Measurements from ENCODE around the gene SHISAL1. TPM values are rescaled to one million over a fixed set of nuclear protein-coding genes. Genes with fewer than 3 reads are reported as not detected.

Gene SHISAL1
- total RNA-seq, 2 experiments from 2014 or later, result not detected

DNA sequence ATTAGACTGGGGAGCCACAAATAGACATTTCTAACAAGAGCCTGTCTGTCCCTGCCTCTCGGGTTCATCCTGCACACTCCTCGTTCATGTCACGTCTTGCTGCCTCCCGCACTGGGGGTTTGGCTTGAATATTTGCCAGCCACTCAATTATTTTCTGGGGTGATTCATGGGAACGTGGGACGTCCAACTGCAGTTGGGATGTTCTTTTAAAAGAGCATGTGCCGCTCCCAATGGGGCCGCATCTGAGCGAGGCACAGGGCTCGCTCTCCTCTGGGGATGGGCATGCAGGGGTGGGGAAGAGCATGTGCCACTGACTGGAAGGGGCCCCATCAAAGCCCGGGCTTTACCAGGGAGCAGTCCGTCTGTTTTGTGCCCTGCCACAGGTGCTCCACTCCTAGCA, 88.6 kb downstream of the SHISAL1 start:
- ChIA-PET POLR2A (interaction anchor here (0.7 kb wide), 1 partner anchor 252 kb away, joined by 3 read pairs; no protein-coding TSS in a partner anchor), CTCF (no interaction called here)
- Mint-ChIP-seq H3K27me3 (peaks cover 9% of the 10 kb centered on the region), H3K4me1 (ENCODE audit: low read depth) (no peaks in the 10 kb centered on the region), H3K36me3 (ENCODE audit: low read depth) (no peaks in the 10 kb centered on the region), H3K9me3 (peaks cover 5% of the 10 kb centered on the region), H3K4me3 (no peak overlapping the region), H3K27ac (no peak overlapping the region)
- no peak for ATAC-seq
- no peak for DNase-seq
- intact Hi-C loops (cut with micrococcal nuclease), result no loop called here
- TF ChIP-seq, protein P1, sequence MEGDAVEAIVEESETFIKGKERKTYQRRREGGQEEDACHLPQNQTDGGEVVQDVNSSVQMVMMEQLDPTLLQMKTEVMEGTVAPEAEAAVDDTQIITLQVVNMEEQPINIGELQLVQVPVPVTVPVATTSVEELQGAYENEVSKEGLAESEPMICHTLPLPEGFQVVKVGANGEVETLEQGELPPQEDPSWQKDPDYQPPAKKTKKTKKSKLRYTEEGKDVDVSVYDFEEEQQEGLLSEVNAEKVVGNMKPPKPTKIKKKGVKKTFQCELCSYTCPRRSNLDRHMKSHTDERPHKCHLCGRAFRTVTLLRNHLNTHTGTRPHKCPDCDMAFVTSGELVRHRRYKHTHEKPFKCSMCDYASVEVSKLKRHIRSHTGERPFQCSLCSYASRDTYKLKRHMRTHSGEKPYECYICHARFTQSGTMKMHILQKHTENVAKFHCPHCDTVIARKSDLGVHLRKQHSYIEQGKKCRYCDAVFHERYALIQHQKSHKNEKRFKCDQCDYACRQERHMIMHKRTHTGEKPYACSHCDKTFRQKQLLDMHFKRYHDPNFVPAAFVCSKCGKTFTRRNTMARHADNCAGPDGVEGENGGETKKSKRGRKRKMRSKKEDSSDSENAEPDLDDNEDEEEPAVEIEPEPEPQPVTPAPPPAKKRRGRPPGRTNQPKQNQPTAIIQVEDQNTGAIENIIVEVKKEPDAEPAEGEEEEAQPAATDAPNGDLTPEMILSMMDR (IDR thresholded peaks at IDR 0.05), result no peak

DNA sequence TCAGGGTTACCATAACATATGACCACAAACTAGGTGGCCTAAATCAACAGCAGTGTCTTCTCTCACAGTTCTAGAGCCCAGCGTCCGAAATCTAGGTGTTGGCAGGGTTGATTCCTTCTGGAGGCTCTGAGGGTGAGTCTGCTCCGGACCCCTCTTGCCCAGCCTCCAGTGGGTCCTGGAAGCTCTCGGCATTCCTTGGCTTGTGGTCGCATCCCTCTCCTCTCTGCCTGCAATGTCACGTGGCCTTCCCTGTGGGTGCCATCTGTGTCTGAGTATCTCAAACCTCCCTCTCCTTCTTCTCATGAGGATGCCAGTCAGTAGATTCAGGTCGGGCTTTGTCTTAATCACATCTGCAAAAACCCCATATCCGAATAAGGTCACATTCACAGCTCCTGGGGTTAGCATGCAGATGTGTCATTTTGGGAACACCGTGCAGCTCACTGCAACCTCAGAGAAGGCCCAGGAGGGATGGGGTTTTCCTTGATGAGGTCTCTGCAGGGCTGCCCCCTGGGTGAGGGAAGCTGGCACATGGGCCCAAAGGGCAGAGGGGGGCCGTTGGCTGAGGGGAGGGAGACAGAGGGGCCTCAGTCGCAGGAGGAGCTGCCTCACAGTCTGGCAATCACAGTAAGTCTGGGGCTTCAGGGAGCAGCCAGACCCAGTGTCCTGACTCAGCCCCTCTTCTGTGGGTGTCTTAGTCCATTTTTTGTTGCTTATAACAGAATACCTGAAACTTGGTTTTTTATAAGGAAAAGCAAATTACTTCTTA, 90.9 kb downstream of the SHISAL1 start:
- no peak for DNase-seq
- H3K27ac Mint-ChIP-seq, result no peak overlapping the region
- no peak overlapping the region for H3K4me3 Mint-ChIP-seq
- H3K36me3 Mint-ChIP-seq (ENCODE audit: low read depth), result no peaks in the 10 kb centered on the region
- CTCF ChIA-PET, result no interaction called here
- intact Hi-C loops (cut with micrococcal nuclease), result no loop called here
- POLR2A ChIA-PET, result no interaction called here
- ATAC-seq, result no peak
- TF ChIP-seq, protein P1 (IDR thresholded peaks at IDR 0.05), result no peak
- no peaks in the 10 kb centered on the region for H3K9me3 Mint-ChIP-seq
- H3K27me3 Mint-ChIP-seq, result peaks cover 9% of the 10 kb centered on the region
- H3K4me1 Mint-ChIP-seq (ENCODE audit: low read depth), result no peaks in the 10 kb centered on the region

DNA sequence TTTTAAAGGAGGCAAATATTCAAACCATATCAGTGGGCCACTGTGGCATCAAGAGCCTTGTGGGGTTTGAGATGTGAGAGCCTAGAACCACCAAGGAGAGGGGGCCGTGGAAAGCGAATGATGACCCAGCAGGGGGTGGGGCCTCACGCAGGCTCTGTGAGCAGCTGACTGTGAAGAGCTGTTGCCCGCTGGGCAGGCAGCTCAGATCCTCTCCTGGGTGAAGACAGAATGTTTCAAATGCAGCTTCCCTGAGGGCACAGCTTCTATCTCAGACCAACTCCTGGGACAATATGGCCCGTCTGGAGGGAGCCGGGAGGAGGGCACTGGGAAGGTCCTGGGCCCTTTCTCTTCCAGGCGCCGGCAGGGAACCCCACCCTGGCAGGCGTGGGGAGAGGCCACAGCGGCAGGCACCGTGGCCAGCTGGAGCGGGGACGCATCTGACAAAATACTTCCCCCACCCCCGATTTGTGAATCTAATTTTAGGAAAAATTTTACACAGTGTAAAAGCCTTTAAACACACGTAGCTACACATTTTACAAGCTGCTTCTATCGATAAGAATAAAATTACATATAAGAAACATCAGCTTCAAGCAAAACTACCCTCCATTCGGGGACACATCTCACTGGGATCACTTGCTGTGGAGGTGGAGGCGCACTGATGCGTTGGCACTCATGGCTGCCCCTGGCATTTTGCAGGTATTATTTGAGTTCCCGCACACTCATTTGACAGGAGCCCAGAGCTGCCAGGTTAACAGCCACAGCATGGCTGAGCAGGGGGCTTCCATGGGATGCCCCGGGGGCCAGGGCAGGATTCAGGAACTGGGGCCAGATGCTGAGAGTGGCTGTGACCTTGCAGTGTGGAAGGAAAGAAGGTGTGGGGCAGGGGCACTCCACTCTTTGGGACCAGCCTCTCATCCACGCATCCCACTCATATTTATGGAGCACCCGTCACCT, 91.7 kb downstream of the SHISAL1 start:
- no peaks in the 10 kb centered on the region for H3K36me3 Mint-ChIP-seq (ENCODE audit: low read depth)
- DNase-seq (no peak), ATAC-seq (no peak)
- H3K4me3 Mint-ChIP-seq, result no peak overlapping the region
- TF ChIP-seq, protein P1 (IDR thresholded peaks at IDR 0.05), result no peak
- H3K27me3 Mint-ChIP-seq, result peaks cover 5% of the 10 kb centered on the region
- no peaks in the 10 kb centered on the region for H3K4me1 Mint-ChIP-seq (ENCODE audit: low read depth)
- intact Hi-C loops (cut with micrococcal nuclease), result no loop called here
- no peaks in the 10 kb centered on the region for H3K9me3 Mint-ChIP-seq
- ChIA-PET POLR2A (no interaction called here), CTCF (no interaction called here)
- H3K27ac Mint-ChIP-seq, result no peak overlapping the region

DNA sequence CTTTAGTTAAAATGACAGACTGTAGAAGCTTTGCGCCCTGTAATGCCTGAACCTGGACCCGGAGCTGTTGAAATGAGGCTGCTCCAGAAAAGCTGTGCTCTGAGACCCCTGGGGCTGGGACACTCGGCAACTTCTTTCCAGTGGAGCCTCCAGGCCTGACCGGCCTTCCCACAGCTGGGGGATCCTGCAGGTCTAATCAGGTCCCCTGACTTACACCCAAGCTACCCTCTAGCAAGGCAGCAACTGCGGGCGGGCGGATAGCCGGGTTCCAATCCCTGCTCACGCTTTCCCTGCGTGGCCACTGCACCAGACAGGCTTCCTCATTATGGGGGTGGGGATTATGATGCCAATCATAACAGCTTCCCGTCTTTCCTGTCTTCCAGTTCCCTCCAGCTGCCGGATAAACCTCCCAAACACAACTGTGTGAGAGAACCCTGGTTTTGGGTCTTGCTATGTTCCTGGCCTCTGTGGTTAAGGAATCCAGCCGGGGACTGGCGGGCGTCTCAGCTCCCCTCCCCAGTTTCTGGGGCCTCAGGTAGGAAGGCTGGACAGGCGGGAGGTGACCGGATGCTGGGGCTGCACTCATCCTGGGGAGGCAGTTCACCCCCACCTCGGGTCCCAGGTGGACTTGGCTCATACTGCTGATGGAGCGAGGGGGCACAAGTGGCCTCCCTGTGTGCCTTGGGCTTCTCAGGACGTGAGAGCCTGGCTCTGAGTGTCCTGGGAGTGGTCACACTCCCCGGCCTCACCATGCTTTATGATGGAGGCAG, 93.5 kb downstream of the SHISAL1 start:
- H3K4me1 Mint-ChIP-seq (ENCODE audit: low read depth), result no peaks in the 10 kb centered on the region
- CTCF ChIA-PET, result no interaction called here
- TF ChIP-seq, protein P1 (IDR thresholded peaks at IDR 0.05), result no peak
- intact Hi-C loops (cut with micrococcal nuclease), result no loop called here
- no peaks in the 10 kb centered on the region for H3K9me3 Mint-ChIP-seq
- H3K27ac Mint-ChIP-seq, result no peak overlapping the region
- no peaks in the 10 kb centered on the region for H3K27me3 Mint-ChIP-seq
- DNase-seq, result no peak
- no peak for ATAC-seq
- H3K36me3 Mint-ChIP-seq (ENCODE audit: low read depth), result no peaks in the 10 kb centered on the region
- H3K4me3 Mint-ChIP-seq, result no peak overlapping the region
- POLR2A ChIA-PET, result no interaction called here

All from activated CD8-positive, alpha-beta T cell treated with anti-CD3 and anti-CD28 coated beads for 36 hours (primary cell).